BE2C (cell line): Measurements from ENCODE around the gene CAMKMT.
A peak's percentile ranks its signal among the peaks of the same experiment; 100 is the strongest.

Source experiments
- DNase-seq: peaks from one replicate; pipeline ENCODE4 v3.0.0-alpha.2; 2020
- H3K27me3 ChIP-seq: fragments of 250-450 bp; sonication (Bioruptor Pico); 2 replicates; pipeline ENCODE4 v1.5.1; 2020; ENCODE audit warnings: mild to moderate bottlenecking
- H3K36me3 ChIP-seq: fragments of 250-450 bp; sonication (Bioruptor Pico); 2 replicates; pipeline ENCODE4 v1.5.1; 2020; ENCODE audit warnings: mild to moderate bottlenecking
- H3K4me1 ChIP-seq: fragments of 250-450 bp; sonication (Bioruptor Pico); 2 replicates; pipeline ENCODE4 v1.5.1; 2020
- H3K4me3 ChIP-seq: 2 replicates; pipeline ENCODE4 v1.5.1; 2011; ENCODE audit warnings: low read depth, low read length
- H3K9me3 ChIP-seq: fragments of 250-450 bp; sonication (Bioruptor Pico); 2 replicates; pipeline ENCODE4 v1.5.1; 2020
- TF ChIP-seq, protein P1 (sequence below): IDR thresholded peaks from 2 replicates; pipeline ENCODE4 v1.5.1; 2012; ENCODE audit warnings: mild to moderate bottlenecking, low read depth, low read length

The CAMKMT gene

DNA sequence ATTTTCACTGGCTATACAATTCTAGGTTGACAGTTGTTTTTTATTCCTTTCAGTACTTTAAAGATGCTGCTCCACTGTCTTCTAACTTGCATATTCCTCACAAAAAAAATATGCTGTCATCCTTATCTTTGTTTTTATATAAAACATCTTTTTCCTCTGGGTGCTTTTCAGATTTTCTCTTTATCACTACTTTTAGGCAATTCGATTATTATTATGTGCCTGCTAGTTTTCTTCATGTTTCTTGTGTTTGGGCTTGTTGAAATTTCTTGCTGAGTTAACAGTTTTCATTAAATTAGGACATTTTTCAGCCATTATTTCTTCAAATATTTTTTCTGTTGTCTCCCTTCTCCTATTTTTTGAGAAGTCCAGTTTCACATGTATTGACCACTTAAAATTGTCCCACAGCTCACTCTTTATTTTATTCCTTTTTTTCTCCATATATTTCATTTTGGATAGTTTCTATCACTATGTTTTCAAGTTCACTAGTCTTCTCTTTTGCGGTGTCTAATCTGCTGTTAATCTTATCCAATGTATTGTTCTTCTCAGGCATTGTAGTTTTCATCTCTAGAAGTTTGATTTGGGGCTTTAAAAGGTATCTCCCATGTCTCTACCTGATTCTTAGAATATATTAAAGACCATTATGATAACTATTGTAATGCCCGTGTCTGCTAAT, 374.7 kb downstream of the CAMKMT start:
- DNase-seq = no peak
- Histone ChIP-seq H3K9me3 (no peaks in the 10 kb centered on the region), H3K36me3 (no peaks in the 10 kb centered on the region), H3K4me3 (no peak overlapping the region), H3K27me3 (no peaks in the 10 kb centered on the region), H3K4me1 (peaks cover 9% of the 10 kb centered on the region)
- TF ChIP-seq, protein P1, sequence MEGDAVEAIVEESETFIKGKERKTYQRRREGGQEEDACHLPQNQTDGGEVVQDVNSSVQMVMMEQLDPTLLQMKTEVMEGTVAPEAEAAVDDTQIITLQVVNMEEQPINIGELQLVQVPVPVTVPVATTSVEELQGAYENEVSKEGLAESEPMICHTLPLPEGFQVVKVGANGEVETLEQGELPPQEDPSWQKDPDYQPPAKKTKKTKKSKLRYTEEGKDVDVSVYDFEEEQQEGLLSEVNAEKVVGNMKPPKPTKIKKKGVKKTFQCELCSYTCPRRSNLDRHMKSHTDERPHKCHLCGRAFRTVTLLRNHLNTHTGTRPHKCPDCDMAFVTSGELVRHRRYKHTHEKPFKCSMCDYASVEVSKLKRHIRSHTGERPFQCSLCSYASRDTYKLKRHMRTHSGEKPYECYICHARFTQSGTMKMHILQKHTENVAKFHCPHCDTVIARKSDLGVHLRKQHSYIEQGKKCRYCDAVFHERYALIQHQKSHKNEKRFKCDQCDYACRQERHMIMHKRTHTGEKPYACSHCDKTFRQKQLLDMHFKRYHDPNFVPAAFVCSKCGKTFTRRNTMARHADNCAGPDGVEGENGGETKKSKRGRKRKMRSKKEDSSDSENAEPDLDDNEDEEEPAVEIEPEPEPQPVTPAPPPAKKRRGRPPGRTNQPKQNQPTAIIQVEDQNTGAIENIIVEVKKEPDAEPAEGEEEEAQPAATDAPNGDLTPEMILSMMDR = no peak

DNA sequence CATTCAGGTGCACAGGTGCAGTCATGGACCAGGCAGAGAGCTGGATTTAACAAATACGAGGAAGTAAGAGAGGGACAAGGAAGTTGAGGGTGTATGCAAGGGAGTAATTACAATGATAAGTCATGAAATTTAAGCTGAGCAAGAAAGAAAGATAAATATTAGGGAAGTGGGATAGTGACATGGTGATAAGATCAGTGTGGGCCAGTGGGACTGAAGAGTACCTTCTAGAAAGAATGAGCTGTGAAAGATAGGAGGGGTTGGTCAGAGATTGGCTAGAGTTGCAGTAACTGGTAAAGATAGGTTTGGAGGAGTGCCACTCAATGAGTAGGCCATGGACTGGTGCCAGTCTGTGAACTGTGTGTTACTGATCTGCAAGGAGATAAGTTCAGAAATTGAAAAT, 378.9 kb downstream of the CAMKMT start:
- H3K4me3 ChIP-seq = no peak overlapping the region
- TF ChIP-seq, protein P1 = no peak
- H3K4me1 ChIP-seq = peaks cover 39% of the 10 kb centered on the region
- no peaks in the 10 kb centered on the region for H3K36me3 ChIP-seq
- no peak for DNase-seq
- no peaks in the 10 kb centered on the region for H3K9me3 ChIP-seq
- no peaks in the 10 kb centered on the region for H3K27me3 ChIP-seq

DNA sequence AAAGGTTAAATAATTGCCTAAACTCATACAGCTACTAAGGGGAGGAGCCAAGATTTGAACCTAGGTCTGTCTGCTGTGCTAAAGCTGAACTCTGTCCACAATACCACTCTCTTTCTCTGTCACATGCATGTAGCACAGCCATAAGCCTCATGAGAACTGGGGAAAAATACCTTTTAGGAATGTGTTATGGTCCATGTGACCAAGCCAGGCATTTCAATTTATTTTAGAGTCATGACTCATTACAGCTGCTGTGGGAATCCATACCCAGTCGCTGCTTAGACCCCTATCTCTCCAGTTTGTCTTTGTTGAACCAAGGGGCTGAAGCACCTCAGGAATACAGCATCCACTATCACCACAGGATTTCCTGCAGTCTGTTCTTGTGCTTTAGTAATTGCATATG, 379.8 kb downstream of the CAMKMT start:
- Histone ChIP-seq H3K4me3 (no peak overlapping the region), H3K36me3 (no peaks in the 10 kb centered on the region), H3K27me3 (no peaks in the 10 kb centered on the region), H3K9me3 (no peaks in the 10 kb centered on the region), H3K4me1 (peaks cover 46% of the 10 kb centered on the region)
- no peak for DNase-seq
- TF ChIP-seq, protein P1 = no peak

DNA sequence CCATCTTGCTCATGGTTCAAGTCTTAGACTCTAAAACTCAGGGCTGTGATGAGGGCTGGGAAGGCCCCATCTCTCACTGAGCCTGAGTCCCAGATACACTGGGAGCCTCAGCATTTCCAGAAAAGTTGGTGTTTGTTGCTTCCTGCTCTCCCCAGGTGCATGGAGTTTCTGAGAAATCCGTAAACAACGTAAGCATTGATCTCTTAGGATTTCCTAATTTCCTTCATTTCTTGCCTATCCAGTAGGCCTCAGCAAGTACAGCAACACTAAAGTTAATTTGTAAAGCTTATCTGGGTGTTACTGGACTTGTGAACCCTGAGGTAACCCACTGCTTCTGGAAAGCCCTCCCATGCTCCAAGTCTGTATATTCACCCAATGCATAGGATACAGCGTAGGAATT, 380.3 kb downstream of the CAMKMT start:
- no peak for DNase-seq
- no peaks in the 10 kb centered on the region for H3K36me3 ChIP-seq
- TF ChIP-seq, protein P1 = no peak
- H3K9me3 ChIP-seq = no peaks in the 10 kb centered on the region
- no peaks in the 10 kb centered on the region for H3K27me3 ChIP-seq
- peaks cover 52% of the 10 kb centered on the region for H3K4me1 ChIP-seq
- no peak overlapping the region for H3K4me3 ChIP-seq

DNA sequence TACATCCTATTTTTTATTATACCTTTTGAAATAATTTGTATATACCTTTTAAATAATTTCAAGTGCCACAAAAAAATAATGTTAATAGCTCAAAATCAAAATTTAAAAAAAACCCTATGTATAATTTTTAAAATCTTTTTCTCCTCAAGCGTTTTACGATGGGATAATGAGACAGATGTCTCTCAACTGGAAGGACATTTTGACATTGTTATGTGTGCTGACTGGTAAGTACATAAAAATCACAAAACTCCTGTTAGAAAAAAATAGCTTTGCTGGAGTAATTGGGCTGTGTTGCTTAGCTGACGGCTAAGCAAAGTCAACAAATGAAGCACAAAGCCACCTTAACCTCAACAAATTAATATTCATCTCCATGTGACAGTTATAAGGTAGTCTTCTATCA, 381.7 kb downstream of the CAMKMT start:
- no peak for DNase-seq
- TF ChIP-seq, protein P1 = no peak
- peaks cover 63% of the 10 kb centered on the region for H3K4me1 ChIP-seq
- H3K27me3 ChIP-seq = no peaks in the 10 kb centered on the region
- no peaks in the 10 kb centered on the region for H3K9me3 ChIP-seq
- H3K36me3 ChIP-seq = no peaks in the 10 kb centered on the region
- H3K4me3 ChIP-seq = no peak overlapping the region

DNA sequence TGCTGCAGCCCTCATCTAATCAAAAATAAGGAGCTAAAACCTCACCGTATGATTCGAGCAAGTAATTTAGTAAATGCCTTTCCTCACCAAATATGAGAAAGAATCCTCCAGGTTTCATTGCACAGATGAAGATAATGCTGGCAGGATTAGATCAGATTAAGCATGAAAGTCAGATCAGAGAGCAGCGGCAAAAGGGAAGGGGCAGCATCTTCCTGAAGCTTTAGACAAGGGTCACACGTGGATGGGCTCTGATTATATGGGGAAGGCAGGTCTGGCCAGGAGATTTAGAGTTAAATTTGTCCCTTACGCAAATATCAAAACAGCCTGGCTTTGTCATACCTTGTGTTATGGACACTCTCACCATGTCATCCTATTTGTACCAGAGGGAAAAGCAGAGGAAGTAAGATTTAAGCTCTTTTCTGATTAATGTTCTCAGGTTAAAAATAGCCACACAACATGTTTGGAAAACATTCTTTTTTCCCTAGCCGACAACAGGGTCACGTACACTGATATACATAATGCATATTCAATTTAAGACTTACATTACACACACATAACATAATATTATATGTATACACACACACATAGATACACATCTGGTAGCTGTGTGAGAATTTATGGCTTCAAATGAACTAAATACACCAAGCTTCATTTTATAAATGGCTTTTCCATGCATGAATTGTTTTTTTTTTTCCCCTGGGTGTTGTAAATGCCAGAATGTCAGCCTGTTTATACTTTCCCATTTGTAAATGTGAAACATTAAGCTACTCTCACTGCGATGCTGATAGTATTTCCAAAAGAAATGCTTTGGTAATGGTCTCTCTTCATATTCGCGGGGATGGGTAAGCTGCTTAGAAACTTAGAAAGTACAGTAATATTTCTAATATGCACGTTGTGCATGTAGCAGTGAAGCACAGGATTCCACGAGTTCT, 383.5 kb downstream of the CAMKMT start:
- no peak for DNase-seq
- peak overlapping the region; percentile 24 for H3K4me3 ChIP-seq
- TF ChIP-seq, protein P1 = no peak

More for the DNA sequence above, 383.5 kb downstream of the CAMKMT start:
- peaks cover 63% of the 10 kb centered on the region for H3K4me1 ChIP-seq
- H3K36me3 ChIP-seq = no peaks in the 10 kb centered on the region
- H3K27me3 ChIP-seq = no peaks in the 10 kb centered on the region
- H3K9me3 ChIP-seq = no peaks in the 10 kb centered on the region
